ENCODE measurements around the gene HYKK.

HYKK gene

GRCh38 chr15:78574944-78575343 is 67.6 kb downstream of the HYKK start:
- FAIRE-seq: no peak
- no peak for DNase-seq (ENCODE audit: insufficient read length, low spot score)
